Activated T-helper 1 cell treated with anti-CD3 and anti-CD28 coated beads, Interleukin-2, amount 50 U/mL, for 16 hours (primary cell): ENCODE results near the gene STXBP1.

ENCODE experiments used
- DNase-seq, 2 donors: peaks; one replicate each; pipeline ENCODE4 v3.0.0-alpha.2; 2020; ENCODE audit warnings: low read depth in 1 of 2, low spot score in 1 of 2

Gene STXBP1

GRCh38 chr9:127689329-127690000 is 77.4 kb downstream of the STXBP1 start:
- no peak for DNase-seq

- DNase-seq: no peak
Measured at GRCh38 chr9:127690735-127691134, 78.7 kb downstream of the STXBP1 start.

GRCh38 chr9:127692071-127692470 is 80.0 kb downstream of the STXBP1 start:
- DNase-seq: no peak

DNA sequence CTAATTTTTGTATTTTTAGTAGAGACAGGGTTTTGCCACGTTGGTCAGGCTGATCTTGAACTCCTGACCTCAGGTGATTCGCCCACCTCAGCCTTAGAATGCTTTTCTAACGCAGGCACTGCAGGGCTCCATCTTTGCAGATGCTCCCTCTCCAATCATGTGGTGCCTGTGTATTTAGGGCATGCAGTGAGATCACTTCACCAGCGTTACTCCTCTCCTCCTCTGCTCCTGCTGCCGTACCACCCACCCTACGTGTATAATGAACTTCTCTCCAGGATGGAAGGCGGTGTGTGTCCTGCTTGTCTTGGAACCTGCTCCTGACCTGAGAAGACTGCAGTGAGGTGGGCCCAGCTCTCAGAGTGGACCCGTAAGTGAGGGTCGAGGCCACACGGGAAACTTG is 81.1 kb downstream of the STXBP1 start:
- no peak for DNase-seq

GRCh38 chr9:127693697-127694096 is 81.6 kb downstream of the STXBP1 start:
- no peak for DNase-seq

- DNase-seq: no peak
Measured at GRCh38 chr9:127694890-127695720, 83.0 kb downstream of the STXBP1 start.

GRCh38 chr9:127697575-127697974 is 85.5 kb downstream of the STXBP1 start:
- DNase-seq: no peak

DNA sequence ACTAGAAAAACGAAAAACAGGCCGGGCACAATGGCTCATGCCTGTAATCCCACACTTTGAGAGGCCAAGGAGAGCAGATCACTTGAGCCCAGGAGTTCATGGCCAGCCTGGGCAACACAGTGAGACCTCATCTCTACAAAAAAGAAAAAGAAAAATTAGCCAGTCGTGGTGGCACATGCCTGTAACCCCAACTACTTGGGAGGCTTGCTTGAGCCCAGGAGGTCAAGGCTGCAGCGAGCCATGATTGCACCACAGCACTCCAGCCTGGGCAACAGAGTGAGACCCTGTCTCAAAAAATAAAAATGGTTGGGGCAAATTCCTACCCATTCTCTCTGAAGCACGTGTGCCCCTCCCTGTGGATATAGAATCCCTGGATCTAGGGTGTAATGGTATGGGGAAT is 86.3 kb downstream of the STXBP1 start:
- no peak for DNase-seq

GRCh38 chr9:127698985-127699670 is 87.1 kb downstream of the STXBP1 start:
- DNase-seq: peak; percentile 58 to 74

DNA sequence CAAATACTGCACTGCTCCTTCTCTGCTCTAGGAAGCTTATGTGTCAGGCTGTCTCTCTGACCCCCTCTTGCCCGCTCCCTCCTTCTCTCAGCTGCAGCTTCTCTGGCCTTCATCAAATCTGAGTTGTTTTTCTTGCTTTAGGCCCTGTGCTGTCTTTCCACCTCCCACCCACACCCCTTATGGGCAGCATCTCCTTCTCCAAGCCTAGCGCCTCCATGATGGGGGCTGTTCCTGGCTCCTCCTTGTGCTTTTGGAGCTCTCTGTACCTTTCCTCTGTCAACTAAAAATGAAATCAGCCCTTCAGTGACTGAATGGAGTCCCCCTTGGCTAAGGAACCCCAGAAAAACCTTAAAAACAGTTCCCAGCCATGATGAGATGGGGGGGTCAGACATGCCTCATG is 88.1 kb downstream of the STXBP1 start:
- DNase-seq: no peak

DNA sequence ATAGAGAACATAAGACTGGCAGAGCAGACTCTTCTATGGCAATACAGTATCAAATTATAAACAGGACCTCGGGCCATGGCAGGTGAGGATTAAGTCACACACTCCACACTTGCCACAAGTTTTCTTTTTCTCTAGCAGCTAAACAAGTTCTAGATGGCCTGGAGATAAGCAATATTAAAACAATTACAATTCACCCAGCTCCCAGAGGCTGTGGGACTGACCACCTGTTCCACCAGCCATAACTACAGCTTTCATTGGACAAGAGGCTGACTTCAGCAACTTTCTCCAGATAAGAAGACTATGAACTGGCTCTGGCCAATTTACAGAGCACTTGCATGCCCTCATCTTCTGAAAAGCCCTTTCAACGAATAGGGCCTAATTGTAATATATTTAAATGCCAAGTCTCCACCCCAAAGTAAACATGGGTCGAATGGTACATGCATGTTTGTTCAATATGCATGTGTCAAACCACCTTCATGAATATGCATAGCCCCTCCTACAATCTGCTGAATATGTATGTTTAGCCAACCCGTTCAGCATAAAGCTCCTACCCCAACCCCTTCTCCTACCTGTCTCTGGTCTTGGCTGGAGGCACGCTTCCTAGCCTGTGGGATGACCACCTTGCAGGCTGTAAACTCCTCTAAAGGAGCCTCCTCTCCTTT is 88.6 kb downstream of the STXBP1 start:
- no peak for DNase-seq

DNA sequence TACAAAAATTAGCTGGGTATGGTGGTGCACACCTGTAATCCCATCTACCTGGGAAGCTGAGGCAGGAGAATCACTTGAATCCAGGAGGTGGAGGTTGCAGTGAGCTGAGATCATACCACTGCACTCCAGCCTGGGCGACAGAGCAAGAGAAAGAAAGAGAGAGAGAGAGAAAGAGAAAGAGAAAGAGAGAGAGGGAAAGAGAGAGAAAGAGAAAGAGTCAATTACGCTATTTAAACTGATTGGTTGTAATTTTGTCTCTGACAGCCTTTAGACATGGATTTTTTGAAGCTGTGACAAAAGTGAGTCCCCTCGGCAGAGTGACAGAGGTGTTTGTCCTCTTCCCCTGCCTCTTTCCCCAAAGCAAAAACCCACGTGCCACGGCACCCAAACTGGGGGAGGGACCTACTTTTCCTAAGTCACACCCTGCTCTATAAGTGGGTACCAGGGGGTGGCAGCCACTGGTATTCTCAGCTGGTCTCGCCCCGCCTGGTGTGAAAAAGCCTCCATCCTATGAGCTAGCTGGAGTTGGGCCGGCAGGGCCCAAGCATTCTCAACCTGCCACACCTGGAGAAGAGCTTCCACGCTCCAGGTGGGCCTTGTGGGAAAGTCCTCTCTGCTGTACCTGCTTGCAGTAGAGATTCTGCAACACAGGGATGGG is 91.3 kb downstream of the STXBP1 start:
- no peak for DNase-seq

- DNase-seq: no peak
Measured at GRCh38 chr9:127705577-127706379, 93.7 kb downstream of the STXBP1 start.

DNA sequence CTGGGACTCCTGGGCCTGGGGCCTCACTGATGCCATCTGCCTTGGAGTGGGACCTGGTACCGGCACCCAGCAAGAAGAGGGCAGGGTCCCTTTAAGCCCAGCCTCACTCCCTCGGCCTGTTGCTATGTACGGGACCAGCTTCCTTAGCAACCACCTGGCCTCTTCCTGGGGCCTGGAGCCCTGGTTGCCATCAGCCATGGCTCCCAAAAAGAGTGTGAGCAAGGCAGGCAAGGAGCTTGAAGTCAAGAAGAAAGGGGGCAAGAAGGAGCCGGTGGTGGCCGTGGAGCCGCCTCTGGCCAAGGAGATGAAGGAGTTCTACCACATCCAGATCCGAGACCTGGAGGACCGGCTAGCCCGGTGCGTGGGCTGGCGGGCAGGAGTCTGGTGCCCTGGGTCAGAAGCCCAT is 94.8 kb downstream of the STXBP1 start, which contains the start of gene CFAP157:
CFAP157 (plus strand) TSS at position 153 of the 406 bp plus-strand sequence; CDS start at position 197, 44 bp downstream.
- no peak for DNase-seq

GRCh38 chr9:127707766-127708165 is 95.7 kb downstream of the STXBP1 start:
- no peak for DNase-seq

GRCh38 chr9:127708952-127709587 is 97.0 kb downstream of the STXBP1 start:
- DNase-seq: no peak

DNA sequence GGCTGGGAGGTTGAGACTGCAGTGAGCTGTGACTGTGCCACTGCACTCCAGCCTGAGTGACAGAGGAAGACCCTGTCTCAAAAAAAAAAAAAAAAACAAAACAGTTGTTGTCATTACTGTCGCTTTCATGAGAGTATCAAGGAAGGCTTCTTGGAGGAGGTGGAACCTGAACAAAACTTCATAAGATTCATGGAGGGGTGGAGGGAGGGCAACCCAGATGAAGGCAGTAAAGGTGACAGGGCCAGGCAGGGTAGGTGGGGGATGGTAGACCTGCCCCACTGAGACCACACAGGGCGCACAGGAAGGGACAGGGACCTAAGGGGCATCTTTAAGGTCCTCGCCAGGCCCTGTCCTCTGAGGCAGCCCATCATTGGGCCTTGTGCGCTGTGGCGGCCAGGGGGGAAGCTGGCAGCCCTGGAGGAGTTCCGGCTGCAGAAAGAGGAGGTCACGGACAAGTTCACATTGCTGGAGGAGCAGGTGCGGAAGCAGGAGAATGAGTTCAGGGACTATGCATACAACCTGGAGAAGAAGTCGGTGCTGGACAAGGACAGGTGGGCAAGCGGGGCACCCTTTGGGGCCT is 98.2 kb downstream of the STXBP1 start:
- DNase-seq: no peak

DNA sequence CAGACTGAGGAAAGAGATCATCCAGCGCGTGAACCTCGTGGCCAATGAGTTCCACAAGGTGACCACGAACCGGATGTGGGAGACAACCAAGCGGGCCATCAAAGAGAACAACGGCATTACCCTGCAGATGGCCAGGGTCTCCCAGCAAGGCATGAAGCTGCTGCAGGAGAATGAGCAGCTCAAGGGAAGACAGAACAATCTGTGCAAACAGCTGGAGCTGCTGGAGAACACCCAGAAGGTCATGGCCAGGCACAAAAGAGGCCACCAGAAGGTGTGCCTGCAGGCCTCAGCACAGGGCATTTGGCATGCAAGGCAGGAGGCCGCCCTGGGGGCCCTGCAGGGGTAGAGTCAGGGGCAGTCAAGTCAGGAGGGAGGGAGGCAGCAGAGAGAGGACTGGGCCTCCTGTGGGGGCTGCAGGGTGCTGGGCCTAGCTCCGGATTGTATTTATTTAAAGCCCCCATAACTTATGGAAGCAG is 99.2 kb downstream of the STXBP1 start:
- DNase-seq: no peak

GRCh38 chr9:127711831-127712274 is 99.8 kb downstream of the STXBP1 start:
- no peak for DNase-seq
